Progenitor cell of endocrine pancreas (in vitro differentiated cells): Measurements from ENCODE around the gene VASH1. TPM values are rescaled to one million over a fixed set of nuclear protein-coding genes. Genes with fewer than 3 reads are reported as not detected.

Source experiments
- DNase-seq: peaks from one replicate; pipeline ENCODE4 v3.0.0; 2021; ENCODE audit warnings: low spot score; ENCODE audit not compliant: unreplicated experiment
- H3K27ac Mint-ChIP-seq: 2 replicates; pipeline ENCODE4 v1.8.0; 2021; ENCODE audit warnings: mild to moderate bottlenecking, moderate library complexity, mixed read lengths
- H3K27me3 Mint-ChIP-seq: 2 replicates; pipeline ENCODE4 v1.8.0; 2021; ENCODE audit warnings: mixed read lengths
- H3K36me3 Mint-ChIP-seq: 2 replicates; pipeline ENCODE4 v1.8.0; 2022; ENCODE audit warnings: mixed read lengths; ENCODE audit not compliant: insufficient read depth
- H3K4me1 Mint-ChIP-seq: 2 replicates; pipeline ENCODE4 v1.8.0; 2021; ENCODE audit warnings: low read depth, mixed read lengths
- H3K4me3 Mint-ChIP-seq: 2 replicates; pipeline ENCODE4 v1.8.0; 2021; ENCODE audit warnings: low read depth, mild to moderate bottlenecking, moderate library complexity, mixed read lengths
- H3K9me3 Mint-ChIP-seq: 2 replicates; pipeline ENCODE4 v1.8.0; 2021; ENCODE audit warnings: low read depth, mixed read lengths
- CTCF ChIP-seq: fragments of 200-600 bp; sonication (generic); IDR thresholded peaks from one replicate; pipeline ENCODE4 v1.5.0; 2021; ENCODE audit warnings: antibody characterized with exemption, mild to moderate bottlenecking; ENCODE audit not compliant: unreplicated experiment
- total RNA-seq: library from RNA; stranded (reverse); gene quantifications from 2 replicates; pipeline ENCODE4 v1.2.1, GENCODE V29; 2021

The VASH1 gene
- total RNA-seq, 1 donor from 2014 or later: 43.2 TPM

- no peak for DNase-seq
- TF ChIP-seq CTCF: no peak
- Mint-ChIP-seq H3K27ac (peak overlapping the region; percentile 98), H3K4me3 (peak overlapping the region; percentile 32), H3K9me3 (peaks cover 4% of the 10 kb centered on the region), H3K4me1 (peaks cover 61% of the 10 kb centered on the region), H3K36me3 (peaks cover 7% of the 10 kb centered on the region), H3K27me3 (no peaks in the 10 kb centered on the region)
These were observed 68.6 kb downstream of the VASH1 start for GRCh38 chr14:76829650-76830421.

- DNase-seq: no peak
- TF ChIP-seq CTCF: no peak
- peaks cover 4% of the 10 kb centered on the region for H3K9me3 Mint-ChIP-seq
- H3K27ac Mint-ChIP-seq: peak overlapping the region; percentile 98
- peaks cover 67% of the 10 kb centered on the region for H3K4me1 Mint-ChIP-seq
- H3K36me3 Mint-ChIP-seq: peaks cover 4% of the 10 kb centered on the region
- no peaks in the 10 kb centered on the region for H3K27me3 Mint-ChIP-seq
- H3K4me3 Mint-ChIP-seq: no peak overlapping the region
These were observed 69.3 kb downstream of the VASH1 start for GRCh38 chr14:76830556-76830955.

GRCh38 chr14:76832503-76832988 lies 71.3 kb downstream of the VASH1 start:
- peaks cover 4% of the 10 kb centered on the region for H3K9me3 Mint-ChIP-seq
- no peak for DNase-seq
- peaks cover 72% of the 10 kb centered on the region for H3K4me1 Mint-ChIP-seq
- TF ChIP-seq CTCF: no peak
- H3K27ac Mint-ChIP-seq: peak overlapping the region; percentile 91
- H3K36me3 Mint-ChIP-seq: peaks cover 2% of the 10 kb centered on the region
- no peak overlapping the region for H3K4me3 Mint-ChIP-seq
- no peaks in the 10 kb centered on the region for H3K27me3 Mint-ChIP-seq

Other genes with a start within 250 kb of the VASH1 start
- 121 and 129 TPM in 2 replicates for gene ANGEL1, start 51.4 kb downstream of the VASH1 start, total RNA-seq
- gene LRRC74A, start 64.9 kb downstream of the VASH1 start, total RNA-seq: not detected in 2 replicates